Neural cell (in vitro differentiated cells): ENCODE data around the gene SERPINB5.

ENCODE experiments used
- MXI1 ChIP-seq: fragments of 450-650 bp; conservative IDR thresholded peaks from 2 replicates; pipeline ENCODE4 v1.6.1; 2014; ENCODE audit warnings: antibody characterized with exemption, mild to moderate bottlenecking; ENCODE audit not compliant: poor library complexity, severe bottlenecking
- SMC3 ChIP-seq: fragments of 450-650 bp; conservative IDR thresholded peaks from 2 replicates; pipeline ENCODE4 v1.6.1; 2014; ENCODE audit warnings: antibody characterized with exemption, mild to moderate bottlenecking, moderate library complexity; ENCODE audit not compliant: poor library complexity
- TF ChIP-seq, protein P1 (sequence below): fragments of 450-650 bp; IDR thresholded peaks from 2 replicates; pipeline ENCODE4 v1.5.1; 2014; ENCODE audit warnings: antibody characterized with exemption, mild to moderate bottlenecking, moderate library complexity; ENCODE audit not compliant: poor library complexity, severe bottlenecking

DNA sequence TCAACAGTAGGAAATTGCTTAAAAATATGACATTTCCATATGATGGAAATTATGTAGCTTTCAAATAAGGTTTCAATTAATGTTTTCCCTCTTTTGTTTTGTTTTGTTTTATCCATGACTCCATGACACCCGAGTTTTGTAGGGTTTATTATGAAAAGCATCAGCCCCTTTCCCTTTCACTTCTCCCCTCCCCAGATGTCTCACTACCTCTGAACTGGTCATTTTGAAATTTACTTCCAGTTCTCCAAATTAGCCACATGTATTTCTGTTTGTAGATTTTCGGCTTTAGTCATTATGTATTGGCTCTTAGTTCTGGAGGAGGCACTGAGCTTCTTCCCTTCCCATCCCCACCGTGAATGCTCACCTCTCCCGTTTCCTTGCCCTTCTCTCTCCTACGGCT is 35.9 kb upstream of the SERPINB5 start:
- TF ChIP-seq MXI1 (no peak), SMC3 (no peak)
- TF ChIP-seq, protein P1, sequence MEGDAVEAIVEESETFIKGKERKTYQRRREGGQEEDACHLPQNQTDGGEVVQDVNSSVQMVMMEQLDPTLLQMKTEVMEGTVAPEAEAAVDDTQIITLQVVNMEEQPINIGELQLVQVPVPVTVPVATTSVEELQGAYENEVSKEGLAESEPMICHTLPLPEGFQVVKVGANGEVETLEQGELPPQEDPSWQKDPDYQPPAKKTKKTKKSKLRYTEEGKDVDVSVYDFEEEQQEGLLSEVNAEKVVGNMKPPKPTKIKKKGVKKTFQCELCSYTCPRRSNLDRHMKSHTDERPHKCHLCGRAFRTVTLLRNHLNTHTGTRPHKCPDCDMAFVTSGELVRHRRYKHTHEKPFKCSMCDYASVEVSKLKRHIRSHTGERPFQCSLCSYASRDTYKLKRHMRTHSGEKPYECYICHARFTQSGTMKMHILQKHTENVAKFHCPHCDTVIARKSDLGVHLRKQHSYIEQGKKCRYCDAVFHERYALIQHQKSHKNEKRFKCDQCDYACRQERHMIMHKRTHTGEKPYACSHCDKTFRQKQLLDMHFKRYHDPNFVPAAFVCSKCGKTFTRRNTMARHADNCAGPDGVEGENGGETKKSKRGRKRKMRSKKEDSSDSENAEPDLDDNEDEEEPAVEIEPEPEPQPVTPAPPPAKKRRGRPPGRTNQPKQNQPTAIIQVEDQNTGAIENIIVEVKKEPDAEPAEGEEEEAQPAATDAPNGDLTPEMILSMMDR: no peak
